IMR-90 (cell line): Measurements from ENCODE around the gene NCAM1. TPM values are rescaled to one million over a fixed set of nuclear protein-coding genes. Genes with fewer than 3 reads are reported as not detected.

ENCODE experiments used
- ATAC-seq: fragments of 200-7000 bp; cut with Tn5 transposase; 2 replicates; pipeline ENCODE4 v1.9.1; 2020; ENCODE audit warnings: low read depth, mild to moderate bottlenecking, moderate library complexity
- BruUV-seq: library from RNA; stranded (reverse); fragments of 400-500 nt; replicated peaks from 2 replicates; lab custom pipeline; 2021; lab: Mats Ljungman, UMichigan
- CTCF ChIA-PET: fragments of 300-600 bp; formaldehyde crosslinking; extraction: SDS; loops from one replicate; lab custom pipeline; 2021; ENCODE audit warnings: antibody characterized with exemption; lab: Yijun Ruan, JAX
- POLR2A ChIA-PET: fragments of 300-600 bp; sonication (Branson Sonifier 250); formaldehyde crosslinking; loops from one replicate; lab custom pipeline; 2022; ENCODE audit warnings: antibody characterized with exemption; ENCODE audit not compliant: unreplicated experiment; lab: Charles Lee
- DNase-seq: peaks from one replicate; pipeline ENCODE4 v3.0.0; 2013
- H2AFZ ChIP-seq: replicated peaks from 2 replicates; pipeline ENCODE3; 2013; ENCODE audit warnings: low read length, mild to moderate bottlenecking; ENCODE audit not compliant: poor library complexity
- H2AK5ac ChIP-seq: 2 replicates; pipeline ENCODE4 v1.6.1; 2013; ENCODE audit warnings: low read depth, low read length, inconsistent platforms
- H2AK9ac ChIP-seq: replicated peaks from 2 replicates; pipeline ENCODE3; 2013; ENCODE audit warnings: mild to moderate bottlenecking, low read depth, low read length, moderate library complexity; ENCODE audit not compliant: poor library complexity
- H2BK120ac ChIP-seq: 2 replicates; pipeline ENCODE4 v1.6.1; 2013; ENCODE audit warnings: low read depth, low read length, inconsistent platforms
- H2BK15ac ChIP-seq: 3 replicates; pipeline ENCODE4 v1.6.1; 2013; ENCODE audit warnings: low read depth, low read length, inconsistent platforms
- H2BK20ac ChIP-seq: 2 replicates; pipeline ENCODE4 v1.6.1; 2013; ENCODE audit warnings: low read depth, mild to moderate bottlenecking, inconsistent platforms, low read length, moderate library complexity
- H2BK5ac ChIP-seq: 2 replicates; pipeline ENCODE4 v1.6.1; 2013; ENCODE audit warnings: mild to moderate bottlenecking, low read depth, low read length, inconsistent platforms; ENCODE audit not compliant: poor library complexity, severe bottlenecking
- H3K14ac ChIP-seq: replicated peaks from 2 replicates; pipeline ENCODE4 v1.6.1; 2013; ENCODE audit warnings: low read depth, low read length, inconsistent platforms
- H3K18ac ChIP-seq: 2 replicates; pipeline ENCODE4 v1.6.1; 2013; ENCODE audit warnings: low read depth, low read length, control low read depth
- H3K23ac ChIP-seq: 2 replicates; pipeline ENCODE4 v1.6.1; 2013; ENCODE audit warnings: low read depth, low read length, inconsistent platforms
- H3K27ac ChIP-seq: 2 replicates; pipeline ENCODE4 v1.5.1; 2013; ENCODE audit warnings: mild to moderate bottlenecking, control low read depth, low read length; ENCODE audit not compliant: insufficient read depth
- H3K27me3 ChIP-seq: 2 replicates; pipeline ENCODE4 v1.6.1; 2013; ENCODE audit warnings: low read length; ENCODE audit not compliant: control insufficient read depth, insufficient read depth
- H3K36me3 ChIP-seq: 2 replicates; pipeline ENCODE4 v1.6.1; 2013; ENCODE audit warnings: low read length, mixed read lengths; ENCODE audit not compliant: control insufficient read depth, insufficient read depth
- H3K4ac ChIP-seq: 2 replicates; pipeline ENCODE4 v1.6.1; 2013; ENCODE audit warnings: low read depth, low read length, inconsistent platforms
- H3K4me1 ChIP-seq: 2 replicates; pipeline ENCODE4 v1.6.1; 2013; ENCODE audit warnings: low read length, mixed read lengths; ENCODE audit not compliant: control insufficient read depth, insufficient read depth
- H3K4me2 ChIP-seq: 2 replicates; pipeline ENCODE4 v1.6.1; 2013; ENCODE audit warnings: low read depth, mild to moderate bottlenecking, control low read depth, low read length, moderate library complexity
- H3K4me3 ChIP-seq: 2 replicates; pipeline ENCODE4 v1.5.1; 2013; ENCODE audit warnings: low read depth, mild to moderate bottlenecking, control low read depth, low read length, moderate library complexity; ENCODE audit not compliant: insufficient read depth
- H3K56ac ChIP-seq: 2 replicates; pipeline ENCODE4 v1.6.1; 2013; ENCODE audit warnings: low read length, inconsistent platforms; ENCODE audit not compliant: insufficient read depth; ENCODE audit errors: extremely low read depth
- H3K79me1 ChIP-seq, 2 experiments: 2 replicates each; pipeline ENCODE4 v1.6.1; 2013; ENCODE audit warnings: low read length in 2 of 2, inconsistent platforms in 1 of 2, low read depth in 1 of 2
- H3K9ac ChIP-seq: 2 replicates; pipeline ENCODE4 v1.6.1; 2013; ENCODE audit warnings: low read depth, low read length, control low read depth
- H3K9me1 ChIP-seq: 2 replicates; pipeline ENCODE4 v1.6.1; 2013; ENCODE audit warnings: low read length, inconsistent platforms; ENCODE audit not compliant: insufficient read depth
- H3K9me3 ChIP-seq: 2 replicates; pipeline ENCODE4 v1.6.1; 2013; ENCODE audit warnings: low read length; ENCODE audit not compliant: control insufficient read depth, insufficient read depth
- H4K20me1 ChIP-seq: 2 replicates; pipeline ENCODE4 v1.6.1; 2013; ENCODE audit warnings: low read length, inconsistent platforms; ENCODE audit not compliant: insufficient read depth
- H4K5ac ChIP-seq: 2 replicates; pipeline ENCODE4 v1.6.1; 2013; ENCODE audit warnings: mild to moderate bottlenecking, low read depth, low read length, control low read depth
- H4K8ac ChIP-seq, 2 experiments: 2 replicates each; pipeline ENCODE4 v1.6.1; 2013; ENCODE audit warnings: low read depth in 2 of 2, low read length in 2 of 2, control low read depth in 1 of 2, inconsistent platforms in 1 of 2
- H4K91ac ChIP-seq: 2 replicates; pipeline ENCODE4 v1.6.1; 2013; ENCODE audit warnings: low read depth, low read length, inconsistent platforms; ENCODE audit not compliant: insufficient read depth
- BHLHE40 ChIP-seq: fragments of 150-350 bp; IDR thresholded peaks from 2 replicates; pipeline ENCODE4 v1.6.1; 2016; ENCODE audit warnings: mild to moderate bottlenecking, low read depth, low read length
- CEBPB ChIP-seq: IDR thresholded peaks from 2 replicates; pipeline ENCODE4 v1.6.1; 2012; ENCODE audit warnings: low read depth, low read length, improper control_type of control experiment
- CHD1 ChIP-seq: IDR thresholded peaks from 2 replicates; pipeline ENCODE4 v1.6.1; 2012; ENCODE audit warnings: low read depth, low read length, improper control_type of control experiment
- CTCF ChIP-seq: conservative IDR thresholded peaks from 2 replicates; pipeline ENCODE4 v1.5.1; 2012; ENCODE audit warnings: mild to moderate bottlenecking, low read depth, low read length, improper control_type of control experiment
- ELK1 ChIP-seq: fragments of 150-350 bp; IDR thresholded peaks from 2 replicates; pipeline ENCODE4 v1.6.1; 2016; ENCODE audit warnings: low read depth, mild to moderate bottlenecking, low read length, moderate library complexity, borderline replicate concordance
- FOS ChIP-seq: fragments of 150-350 bp; IDR thresholded peaks from 2 replicates; pipeline ENCODE4 v1.6.1; 2016; ENCODE audit warnings: low read depth, low read length
- MAFK ChIP-seq: IDR thresholded peaks from 2 replicates; pipeline ENCODE4 v1.6.1; 2012; ENCODE audit warnings: low read depth, low read length, improper control_type of control experiment
- MAZ ChIP-seq: IDR thresholded peaks from 2 replicates; pipeline ENCODE4 v1.6.1; 2012; ENCODE audit warnings: low read depth, mild to moderate bottlenecking, low read length, improper control_type of control experiment, moderate library complexity, borderline replicate concordance
- MXI1 ChIP-seq: IDR thresholded peaks from 2 replicates; pipeline ENCODE4 v1.6.1; 2012; ENCODE audit warnings: low read depth, mild to moderate bottlenecking, low read length, moderate library complexity, borderline replicate concordance
- NFE2L2 ChIP-seq: fragments of 150-350 bp; IDR thresholded peaks from 2 replicates; pipeline ENCODE4 v1.6.1; 2016; ENCODE audit warnings: low read depth, mild to moderate bottlenecking, low read length
- POLR2A ChIP-seq: IDR thresholded peaks from 2 replicates; pipeline ENCODE4 v1.6.1; 2012; ENCODE audit warnings: mild to moderate bottlenecking, low read depth, low read length
- RAD21 ChIP-seq: IDR thresholded peaks from 2 replicates; pipeline ENCODE4 v1.6.1; 2012; ENCODE audit warnings: low read length, improper control_type of control experiment
- RCOR1 ChIP-seq: IDR thresholded peaks from 2 replicates; pipeline ENCODE4 v1.6.1; 2012; ENCODE audit warnings: mild to moderate bottlenecking, low read length, improper control_type of control experiment; ENCODE audit not compliant: insufficient replicate concordance
- RFX5 ChIP-seq: IDR thresholded peaks from 2 replicates; pipeline ENCODE4 v1.8.0; 2012; ENCODE audit warnings: low read depth, mild to moderate bottlenecking, low read length, moderate library complexity
- SMC3 ChIP-seq: fragments of 150-350 bp; IDR thresholded peaks from 2 replicates; pipeline ENCODE4 v1.6.1; 2016; ENCODE audit warnings: low read depth, mild to moderate bottlenecking, antibody characterized with exemption, low read length, moderate library complexity
- USF2 ChIP-seq: fragments of 150-350 bp; IDR thresholded peaks from 2 replicates; pipeline ENCODE4 v1.6.1; 2017; ENCODE audit warnings: mild to moderate bottlenecking, antibody characterized with exemption, low read length, low read depth
- WGBS, 2 experiments: methylation state at CpG; one replicate each; pipeline versions ENCODE4 v1.1.5 to v1.1.7; 2013; ENCODE audit warnings: missing lambda C conversion rate in 2 of 2; ENCODE audit not compliant: insufficient read length in 1 of 2; ENCODE audit errors: extremely low coverage in 2 of 2; 5-methylcytosine and 5-hydroxymethylcytosine counted together
- dilution Hi-C: fragments of 300-500 bp; cut with HindIII; formaldehyde crosslinking; loops from one replicate; pipeline ENCODE4 v1.14.3; 2018; ENCODE audit warnings: low sequenced_read_pairs; ENCODE audit not compliant: unreplicated experiment
- in situ Hi-C: fragments of 300-500 bp; cut with MboI; formaldehyde crosslinking; loops from 3 replicates; pipeline ENCODE4 v1.14.3; 2019; ENCODE audit warnings: low sequenced_read_pairs, inconsistent platforms, mixed read lengths
- intact Hi-C: fragments of 100-400 bp; cut with micrococcal nuclease; formaldehyde crosslinking; loops from 2 replicates; pipeline ENCODE4 v1.10.0; 2022
- polyA plus RNA-seq, 3 experiments: library from polyadenylated mRNA; depleted of rRNA; stranded (reverse); fragments of >200 nt; gene quantifications; 2 replicates each; pipeline ENCODE4 v1.2.3, GENCODE V29; 2012; ENCODE audit warnings: low replicate concordance in 1 of 3
- total RNA-seq: library from RNA; depleted of rRNA; stranded (reverse); fragments of >200 nt; gene quantifications from 2 replicates; pipeline ENCODE4 v1.2.3, GENCODE V29; 2012

Gene NCAM1
- total and polyA plus RNA-seq, 2 of the 4 experiments (the other 2 are of a cell fraction): 0.09 to 0.18 TPM

- no peak for DNase-seq
- Histone ChIP-seq H3K23ac (no peak overlapping the region), H3K4me2 (no peak overlapping the region), H3K18ac (no peak overlapping the region), H2BK120ac (no peak overlapping the region), H3K4ac (no peak overlapping the region), H3K9me3 (no peaks in the 10 kb centered on the region), H3K36me3 (no peaks in the 10 kb centered on the region), H2BK20ac (no peak overlapping the region), H3K4me1 (peaks cover 5% of the 10 kb centered on the region; the same call in 1 of the 2 replicates), H4K8ac (no peak overlapping the region), H3K4me3 (no peak overlapping the region), H2AFZ (no peak overlapping the region), H3K9me1 (peaks cover 4% of the 10 kb centered on the region; the same call in 1 of the 2 replicates), H4K91ac (no peak overlapping the region), H3K79me1 (no peaks in the 10 kb centered on the region), H2AK5ac (no peak overlapping the region), H3K56ac (no peak overlapping the region), H2AK9ac (no peak overlapping the region), H2BK5ac (no peak overlapping the region), H4K20me1 (no peaks in the 10 kb centered on the region), H3K14ac (no peak overlapping the region), H4K5ac (no peak overlapping the region), H2BK15ac (no peak overlapping the region), H3K27me3 (no peaks in the 10 kb centered on the region), H3K27ac (no peak overlapping the region), H3K9ac (no peak overlapping the region)
- TF ChIP-seq MXI1 (no peak), CTCF (no peak), USF2 (no peak), CEBPB (no peak), RCOR1 (no peak), FOS (no peak), RAD21 (no peak), CHD1 (no peak), ELK1 (no peak), MAZ (no peak), RFX5 (no peak), BHLHE40 (no peak), NFE2L2 (no peak), SMC3 (no peak), POLR2A (no peak), MAFK (no peak)
- in situ Hi-C loops: no loop called here
- intact Hi-C loops: no loop called here
- BruUV-seq: no TSS peak
- ChIA-PET POLR2A (no interaction called here), CTCF (no interaction called here)
- WGBS, 2 experiments: 71% methylated on average over 3 of the region's 5 CpGs; no CpG with 5 or more reads in 1 of the 2 experiments
- ATAC-seq: no peak
- dilution Hi-C loops: no loop called here
Measured at GRCh38 chr11:113240389-113240788, 279.2 kb downstream of the NCAM1 start.
